Suppressor macrophage (primary cell): ENCODE results near the gene PPIL3.

Source experiments
- DNase-seq, 4 experiments: peaks; one replicate each; pipeline ENCODE4 v3.0.0-alpha.2; 2020 to 2022
- total RNA-seq, 17 experiments: gene quantifications; one replicate each; lab custom pipeline; 2026; ENCODE audit warnings: mixed read lengths in 6 of 17, inconsistent platforms in 3 of 17; lab: John Stamatoyannopoulos, UW

PPIL3 gene
- 6.1 to 38.7 (median 22.4) reads per million in 17 experiments for total RNA-seq

DNA sequence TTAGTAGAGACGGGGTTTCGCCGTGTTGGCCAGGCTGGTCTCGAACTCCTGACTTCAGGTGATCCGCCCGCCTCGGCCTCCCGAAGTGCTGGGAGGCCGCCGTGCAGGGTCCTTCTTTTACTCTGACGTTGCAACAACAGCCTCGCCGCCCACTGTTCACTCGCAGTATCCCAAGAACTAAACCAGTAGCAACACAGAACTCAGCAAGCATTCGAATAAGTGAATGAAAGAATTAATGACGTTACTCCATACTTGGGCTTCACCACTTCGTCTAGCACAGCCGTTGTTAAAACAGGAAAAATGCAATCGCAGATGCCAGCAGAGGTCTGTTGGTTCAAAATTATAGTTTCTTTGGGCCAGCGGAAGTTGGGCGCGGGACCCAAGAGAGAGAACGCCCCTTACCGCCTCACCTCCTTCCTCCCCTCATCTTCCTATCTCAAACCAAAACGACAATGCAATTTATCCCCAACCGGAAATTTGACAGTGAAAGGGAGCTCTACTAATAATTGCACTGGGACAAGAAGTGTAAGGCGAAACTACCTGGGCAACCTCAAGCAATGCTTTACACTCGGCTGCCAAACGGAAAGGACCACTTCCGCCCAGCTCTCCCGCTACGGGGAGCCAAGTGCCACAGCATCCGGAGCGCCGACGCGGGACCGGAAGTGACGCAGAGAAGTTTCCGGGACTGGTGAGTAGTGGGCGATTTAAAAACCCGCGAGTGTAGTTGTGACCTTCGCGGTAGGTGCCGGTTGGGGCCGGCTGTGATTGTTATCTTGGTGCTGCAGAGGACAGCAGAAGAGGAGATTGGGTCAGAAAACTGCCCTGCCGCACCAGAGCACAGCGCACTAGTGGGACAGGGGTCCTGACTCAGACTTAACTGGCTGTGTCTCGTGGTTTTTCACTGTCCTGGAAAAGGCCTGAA is at the start of gene PPIL3, which contains the start of gene NIF3L1:
TSS of gene PPIL3 (minus strand) at position 374 of the 922 bp plus-strand sequence. CDS start 1,462 bp downstream, outside the sequence.
TSS of gene NIF3L1 (plus strand) at position 668 of the 922 bp plus-strand sequence. CDS start 2,573 bp downstream, outside the sequence.
- peak; percentile 98 to 99 (median 98) for DNase-seq

DNA sequence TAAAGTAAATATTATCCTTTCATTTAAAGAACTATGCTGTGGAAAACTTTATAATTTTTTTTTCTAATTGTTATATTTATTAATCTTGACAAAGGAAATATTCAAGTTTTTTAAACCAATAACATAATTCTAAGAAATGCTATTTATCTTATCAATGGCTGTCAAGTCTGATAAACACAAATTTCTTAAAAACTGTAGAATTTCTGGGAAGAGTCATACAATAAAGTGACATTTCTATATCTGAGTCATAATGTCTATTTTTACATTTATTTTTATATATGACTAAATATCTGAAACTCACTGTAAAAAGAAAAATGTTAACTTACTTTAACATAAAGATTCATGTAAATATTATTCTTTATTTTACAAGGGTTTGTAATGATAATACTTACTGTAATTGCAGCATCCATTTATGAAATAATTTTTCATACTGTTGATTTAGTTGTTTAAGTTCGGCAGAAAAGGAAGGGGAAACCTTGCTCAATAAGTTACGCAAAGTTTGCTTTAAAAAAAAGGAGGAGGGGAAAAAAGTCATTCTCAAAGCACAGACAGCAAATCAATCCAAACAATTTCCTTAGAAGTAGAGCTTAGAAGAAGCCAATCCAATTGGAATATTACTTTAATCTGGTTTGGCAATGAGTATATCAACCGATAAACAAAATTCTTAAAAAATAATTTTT is 42.2 kb upstream of the PPIL3 start:
- peak in 3 of 4 experiments; percentile 28 to 68 (median 63) for DNase-seq

DNA sequence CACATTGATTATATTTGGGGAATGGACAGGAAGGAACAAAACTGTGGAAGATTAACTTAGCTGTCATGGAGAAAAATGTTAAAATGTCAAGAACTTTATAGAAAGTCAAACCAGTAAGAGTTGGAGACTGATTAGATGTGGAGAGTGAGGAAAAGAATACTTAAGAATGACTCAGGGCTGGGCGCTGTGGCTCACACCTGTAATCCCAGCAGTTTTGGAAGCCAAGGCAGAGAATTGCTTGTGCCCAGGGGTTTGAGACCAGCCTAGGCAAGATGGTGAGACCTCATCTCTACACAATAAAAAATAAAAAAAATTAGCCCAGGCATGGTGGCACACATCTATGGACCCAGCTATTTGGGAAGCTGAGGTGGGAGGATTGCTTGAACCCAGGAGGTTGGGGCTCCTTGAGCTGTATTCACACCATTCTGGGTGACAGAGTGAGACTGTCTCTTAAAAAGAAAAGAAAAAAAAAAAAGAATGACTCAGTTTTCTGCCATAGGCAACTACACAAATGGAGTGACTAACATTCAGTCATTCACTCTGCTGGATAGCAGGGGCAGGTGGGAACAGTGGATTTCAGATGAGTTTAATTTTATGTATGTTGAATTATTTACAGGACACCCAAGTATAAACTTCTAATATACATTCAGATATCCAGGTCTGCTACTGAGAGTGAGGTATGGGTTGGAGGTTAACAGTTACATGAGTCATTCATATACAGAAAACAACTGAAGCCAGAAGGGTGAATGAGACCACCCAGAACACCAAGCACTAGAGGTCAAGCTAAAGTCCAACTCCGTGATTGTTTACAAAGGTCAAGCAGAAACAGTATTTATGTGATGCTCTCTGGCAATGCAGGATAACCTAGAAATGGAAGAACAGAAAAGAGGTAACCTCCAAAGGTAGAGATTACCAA is 40.7 kb upstream of the PPIL3 start:
- no peak for DNase-seq

DNA sequence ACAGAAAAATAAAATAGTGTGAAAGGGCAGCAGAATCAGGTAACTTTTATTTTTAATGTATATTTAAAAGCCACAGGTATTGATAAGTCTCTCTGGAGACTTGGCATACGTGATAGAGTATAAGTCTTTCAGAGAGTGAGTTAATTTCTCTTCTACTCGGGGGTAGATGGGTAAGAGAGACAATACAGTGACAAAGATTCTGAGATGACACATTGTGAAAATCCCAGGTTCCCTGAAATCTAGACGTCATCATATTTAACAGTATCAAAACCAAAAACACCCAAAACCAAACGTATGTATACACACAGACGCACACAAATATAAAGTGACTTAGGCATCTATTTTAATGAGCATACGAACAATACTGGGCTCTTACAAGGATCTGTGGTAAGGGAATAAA is 33.6 kb upstream of the PPIL3 start:
- no peak for DNase-seq

DNA sequence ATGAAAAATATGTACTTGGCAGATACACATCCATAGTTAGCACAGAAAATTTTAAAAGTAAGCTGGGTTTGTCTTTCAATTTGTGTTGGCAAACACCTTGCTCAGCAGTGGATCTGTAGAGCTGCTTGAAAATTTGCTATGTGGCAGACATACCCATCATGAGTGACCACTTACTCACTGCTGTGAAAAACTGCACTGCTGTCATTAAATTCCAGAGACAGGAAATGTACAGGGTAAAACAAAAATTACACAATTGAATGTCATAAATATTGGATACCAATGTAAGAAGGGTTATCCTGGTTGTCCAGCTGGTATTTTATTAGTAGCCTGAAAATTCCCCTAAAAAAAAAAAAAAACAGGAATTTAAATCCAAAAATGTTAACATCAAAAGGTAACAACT is 24.8 kb upstream of the PPIL3 start:
- no peak for DNase-seq

DNA sequence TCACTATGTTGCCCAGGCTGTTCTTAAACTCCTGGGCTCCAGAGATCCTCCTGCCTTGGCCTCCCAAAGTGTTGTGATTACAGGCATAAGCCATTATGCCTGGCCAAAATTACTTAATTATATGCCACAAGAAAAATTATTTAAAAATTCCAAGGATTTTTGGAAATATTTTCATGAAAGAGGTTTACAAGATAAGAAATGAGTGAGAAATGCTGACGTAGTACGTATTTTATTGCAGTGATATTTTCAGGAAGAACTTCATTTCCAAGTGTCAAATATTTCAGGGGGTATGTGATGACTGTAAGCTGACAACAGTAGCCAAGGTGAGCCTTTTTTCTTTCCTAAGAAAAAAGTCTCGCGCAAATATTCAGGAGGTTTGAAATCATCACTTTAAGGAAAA is 21.1 kb upstream of the PPIL3 start:
- DNase-seq: no peak

DNA sequence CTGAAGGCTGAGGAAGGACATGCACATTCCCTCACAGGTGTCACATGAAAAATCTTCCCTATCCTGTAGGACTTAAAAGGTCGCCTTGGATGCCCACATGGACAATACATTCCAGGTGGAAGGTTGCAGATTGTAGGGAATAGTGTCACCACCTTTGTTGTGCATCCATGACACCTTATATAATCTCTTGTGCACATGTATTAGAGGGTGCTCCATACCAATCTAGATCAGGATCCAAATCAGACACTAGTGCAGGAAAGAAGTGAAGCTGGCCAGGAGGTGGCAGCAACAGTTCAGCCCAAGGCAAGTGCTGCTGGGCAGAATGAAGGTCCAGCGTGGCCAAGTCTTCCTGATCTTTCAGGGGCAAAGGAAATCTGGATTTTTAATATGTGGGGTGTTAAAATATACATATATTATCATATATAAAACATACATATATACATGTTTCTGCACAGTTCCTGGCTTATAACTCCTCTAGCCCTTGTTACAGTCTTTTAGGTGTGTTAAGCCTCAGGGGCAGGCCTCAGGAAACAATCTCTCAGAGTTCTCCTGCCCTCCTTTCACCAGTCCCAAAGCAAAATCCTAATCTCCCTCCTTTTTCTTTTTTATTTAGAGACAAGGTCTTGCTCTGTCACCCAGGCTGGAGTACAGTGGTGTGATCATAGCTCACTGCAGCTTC is 16.9 kb upstream of the PPIL3 start:
- peak; percentile 66 to 81 (median 76) for DNase-seq

DNA sequence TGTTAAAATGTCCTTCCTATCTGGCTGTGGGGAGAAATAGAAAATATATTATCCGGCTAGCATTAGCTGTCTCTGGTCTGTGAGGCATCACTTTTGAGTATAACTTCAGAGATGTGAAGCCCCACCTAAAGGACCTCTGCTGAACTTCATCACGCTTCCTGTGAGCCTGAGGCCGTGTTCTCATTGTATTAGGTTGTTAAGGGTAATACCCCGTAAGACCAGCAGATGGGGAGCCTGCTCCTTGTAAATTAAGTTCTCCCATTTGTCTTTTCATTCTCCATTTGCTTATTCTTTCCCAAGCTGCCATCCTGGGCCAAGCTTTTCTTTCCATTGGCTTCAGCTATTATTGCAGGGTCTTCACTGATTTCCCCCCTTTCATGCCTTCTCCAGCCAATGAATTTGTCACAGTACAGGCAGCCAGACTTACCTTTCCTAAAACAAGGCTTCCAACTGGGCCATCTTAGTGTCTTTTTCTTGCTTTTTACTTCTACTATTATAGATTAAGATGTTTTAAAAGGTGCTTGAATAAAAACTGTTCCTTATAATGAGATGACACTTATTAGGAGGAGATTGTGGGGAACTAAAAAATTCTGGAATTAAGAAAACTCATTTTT is 12.7 kb upstream of the PPIL3 start:
- DNase-seq: peak; percentile 84 to 89 (median 88)

DNA sequence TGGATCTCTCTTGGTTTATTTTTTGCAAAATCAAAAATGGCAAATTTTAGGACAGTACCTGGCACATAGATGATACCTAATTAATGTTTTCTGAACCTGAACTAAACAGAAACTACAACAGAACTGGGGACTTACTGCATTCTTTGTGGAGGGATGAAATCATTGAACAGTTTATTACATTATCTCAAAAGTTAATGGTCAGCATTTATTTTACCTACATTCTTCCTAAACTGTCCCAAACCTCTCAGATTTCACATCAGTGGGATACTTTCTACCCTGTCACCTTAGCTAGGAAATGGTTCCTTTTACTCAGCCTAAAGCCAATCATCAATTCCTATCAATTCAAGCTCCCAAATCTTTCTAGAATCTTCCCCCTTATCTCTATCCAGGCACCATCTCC is 10.6 kb upstream of the PPIL3 start:
- DNase-seq: no peak

DNA sequence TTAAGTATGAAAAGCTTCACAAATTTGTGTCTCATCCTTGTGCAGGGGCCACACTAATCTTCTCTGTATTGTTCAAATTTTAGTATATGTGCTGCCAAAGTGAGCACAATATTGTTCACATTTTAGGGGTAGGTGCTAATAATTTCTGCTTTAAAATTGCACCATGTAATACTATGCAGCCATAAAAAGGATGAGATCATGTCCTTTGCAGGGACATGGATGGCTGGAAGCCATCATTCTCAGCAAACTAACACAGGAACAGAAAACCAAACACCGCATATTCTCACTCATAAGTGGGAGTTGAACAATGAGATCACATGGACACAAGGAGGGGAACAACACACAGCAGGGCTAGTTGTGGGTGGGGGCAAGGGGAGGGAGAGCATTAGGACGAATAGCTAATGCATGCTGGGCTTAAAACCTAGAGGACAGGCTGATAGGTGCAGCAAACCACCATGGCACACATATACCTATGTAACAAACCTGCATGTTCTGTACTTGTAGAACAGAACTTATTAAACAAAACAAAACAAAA is 7.1 kb downstream of the PPIL3 start:
- peak in 2 of 4 experiments; percentile 16 to 38 for DNase-seq

DNA sequence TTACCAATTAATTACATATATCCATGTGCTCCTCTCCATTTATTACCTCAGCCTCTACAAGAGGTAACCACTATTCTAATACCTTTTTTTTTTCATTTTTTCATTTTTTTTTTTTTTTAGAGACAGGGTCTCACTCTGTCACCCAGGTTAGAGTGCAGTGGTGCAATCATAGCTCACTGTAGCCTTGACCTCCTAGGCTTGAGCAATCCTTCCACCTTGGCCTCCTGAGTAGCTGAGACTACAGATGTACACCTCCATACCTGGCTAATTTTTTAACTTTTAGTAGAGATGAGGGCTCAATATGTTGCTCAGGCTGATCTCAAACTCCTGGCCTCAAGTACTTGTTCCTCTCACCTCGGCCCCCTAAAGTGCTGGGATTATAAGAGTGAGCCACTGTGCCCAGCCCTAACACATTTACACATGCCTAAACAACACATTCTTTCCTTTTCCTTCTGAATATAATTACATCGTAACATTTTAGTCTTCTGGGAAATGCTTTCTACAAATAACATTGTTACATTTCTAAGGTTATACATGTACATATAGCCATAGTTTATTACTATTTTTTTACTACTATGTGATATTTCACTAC is 10.5 kb downstream of the PPIL3 start:
- DNase-seq: no peak

DNA sequence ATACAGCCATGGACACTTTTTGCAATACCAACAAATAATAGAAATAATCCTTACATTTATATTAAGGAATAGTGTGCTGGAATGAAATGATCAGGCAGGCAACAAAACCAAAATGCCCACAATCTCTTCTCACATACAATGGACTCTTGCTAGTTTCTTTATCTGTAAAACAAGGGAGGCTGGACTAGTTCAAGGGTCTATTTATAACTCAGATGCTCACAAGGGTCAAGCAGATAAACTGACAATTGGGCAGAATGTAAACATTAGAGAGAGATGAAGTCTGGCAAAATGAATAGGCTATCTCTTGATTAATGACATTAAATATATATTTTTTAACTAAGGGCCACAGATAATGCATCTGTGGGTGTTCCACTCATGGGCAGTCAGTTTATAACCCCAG is 11.4 kb downstream of the PPIL3 start:
- no peak for DNase-seq

DNA sequence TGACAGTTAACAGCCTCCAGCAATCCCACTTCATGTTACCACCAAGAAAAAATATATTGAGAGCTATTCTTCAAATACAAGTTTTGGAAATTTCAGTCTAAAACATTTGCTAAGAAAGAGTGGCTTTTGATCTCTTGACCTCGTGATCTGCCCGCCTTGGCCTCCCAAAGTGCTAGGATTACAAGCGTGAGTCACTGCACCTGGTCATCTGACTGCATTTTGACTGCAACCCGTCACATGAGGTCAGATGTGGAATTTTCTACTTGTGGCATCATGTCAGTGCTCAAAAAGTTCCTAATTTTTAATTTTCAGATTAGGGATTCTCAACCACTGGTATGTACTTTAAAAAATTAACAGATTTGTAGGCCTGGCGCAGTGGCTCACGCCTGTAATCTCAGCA is 15.3 kb downstream of the PPIL3 start:
- DNase-seq: peak in 2 of 4 experiments; percentile 32 to 37

DNA sequence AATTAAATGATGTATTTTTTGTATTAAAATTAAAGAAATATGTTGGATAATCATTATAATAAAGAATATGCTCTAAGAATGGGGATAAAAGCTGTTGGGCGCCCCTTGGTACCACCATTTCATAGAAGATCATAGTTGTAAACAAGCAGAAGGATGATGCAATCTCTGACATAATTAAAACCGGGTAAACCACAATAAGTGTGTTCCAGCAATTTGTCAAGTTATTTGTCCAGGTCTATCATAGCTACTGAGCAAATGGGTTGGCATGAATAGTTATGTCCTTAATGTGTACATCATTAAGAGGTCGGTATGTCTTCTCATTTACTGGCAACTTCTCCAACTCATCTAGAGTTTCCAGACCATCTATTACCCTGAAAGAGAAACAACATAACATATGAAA is 17.7 kb downstream of the PPIL3 start:
- no peak for DNase-seq

DNA sequence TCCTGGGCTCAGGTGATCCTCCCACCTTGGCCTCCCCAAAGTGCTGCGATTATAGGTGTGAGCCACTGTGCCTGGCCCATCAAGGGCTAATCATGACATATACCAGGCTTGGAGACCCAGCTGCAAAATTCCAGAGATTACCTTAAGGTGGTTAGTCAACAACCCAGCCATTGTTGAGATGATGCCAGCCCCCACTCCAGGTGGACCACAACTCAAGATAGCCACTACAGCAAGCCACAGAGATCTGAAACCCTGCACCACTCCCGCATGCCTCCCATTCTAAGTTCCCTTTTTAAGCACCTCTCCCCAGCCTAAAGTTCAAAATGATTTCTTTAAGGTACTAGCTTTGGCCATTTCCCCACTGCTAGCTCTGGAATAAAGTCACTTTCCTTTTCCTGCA is 19.9 kb downstream of the PPIL3 start:
- DNase-seq: no peak

DNA sequence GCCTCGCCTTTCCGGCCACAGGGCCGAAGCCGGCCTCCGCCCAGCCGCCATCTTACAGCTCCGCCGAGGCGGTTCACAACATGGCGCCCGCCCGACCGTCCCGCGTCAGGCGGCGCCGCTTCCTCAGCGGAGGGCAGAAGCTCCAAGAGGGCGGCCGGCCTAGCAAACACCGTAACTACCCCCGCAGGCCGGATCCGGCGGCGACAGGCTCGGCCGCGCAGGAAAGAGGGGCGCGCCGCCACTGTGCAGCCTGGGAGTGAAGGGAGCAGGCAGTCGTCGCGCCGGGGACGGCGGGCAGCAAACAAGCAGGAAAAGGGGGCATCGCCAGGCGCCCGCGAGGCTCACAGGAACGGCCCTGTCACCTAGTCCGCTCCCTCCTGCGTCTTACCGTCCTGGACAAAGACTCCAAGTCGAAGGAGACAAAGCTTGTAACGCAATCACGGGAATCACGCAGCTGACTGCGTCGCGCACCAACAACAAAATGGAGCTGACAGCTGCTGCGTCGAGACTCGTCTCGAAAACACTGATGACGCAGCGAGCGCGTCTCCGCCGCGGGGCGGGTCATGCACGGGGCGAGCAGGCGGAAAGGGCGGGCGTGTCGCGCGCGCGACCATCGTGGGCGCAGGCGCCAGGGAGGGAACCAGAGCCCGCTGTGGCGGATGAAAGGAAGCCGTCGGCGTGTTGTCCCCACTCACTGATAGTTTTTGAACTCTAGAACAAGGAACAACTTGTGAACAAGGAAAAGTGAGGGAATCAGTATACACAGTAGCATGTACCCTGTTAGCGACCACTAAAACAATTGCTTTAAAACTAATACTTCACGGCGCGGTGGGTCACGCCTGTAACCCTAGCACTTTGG is 24.5 kb downstream of the PPIL3 start, which contains the start of gene CLK1:
TSS of gene CLK1 (minus strand) at position 483 of the 859 bp plus-strand sequence. CDS start 2,796 bp downstream, outside the sequence.
- DNase-seq: peak; percentile 97 to 99 (median 98)

DNA sequence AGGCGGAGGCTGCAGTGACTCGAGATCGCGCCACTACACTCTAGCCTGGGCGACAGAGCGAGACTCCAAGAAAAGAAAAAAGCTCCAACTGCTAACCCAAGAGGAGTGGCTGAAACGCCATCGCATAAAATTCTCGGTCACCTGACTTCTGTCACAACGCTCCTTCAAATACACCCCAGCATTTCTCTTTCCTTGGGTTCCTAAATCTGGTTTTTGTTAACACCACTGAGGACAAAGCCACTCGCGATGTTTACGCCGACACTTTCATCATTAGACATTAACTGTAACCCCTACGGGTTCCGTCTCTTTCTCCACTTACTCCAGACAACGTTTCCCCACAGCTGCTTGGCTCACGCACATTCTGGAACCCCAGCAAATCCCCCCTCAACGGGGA is 25.1 kb downstream of the PPIL3 start:
- DNase-seq: peak; percentile 59 to 71 (median 67)

DNA sequence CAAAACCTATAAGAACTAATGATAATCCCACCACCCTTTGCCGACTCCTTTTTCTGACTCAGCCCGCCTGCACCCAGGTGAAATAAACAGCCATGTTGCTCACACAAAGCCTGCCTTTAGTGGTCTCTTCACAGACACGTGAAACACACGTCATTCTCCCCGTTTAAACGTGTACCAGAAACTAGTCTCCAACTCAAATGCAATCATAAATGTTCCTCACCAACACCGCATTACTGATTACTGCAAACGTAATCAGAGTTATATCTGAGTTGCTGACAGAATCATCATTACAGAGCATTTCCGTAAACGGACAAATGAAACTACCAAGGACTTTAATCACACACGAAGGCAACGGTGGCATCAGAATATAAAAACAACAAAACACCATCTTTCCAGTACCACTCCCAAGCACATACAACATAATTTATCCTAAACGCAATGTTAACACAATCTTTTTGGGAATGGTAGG is 26.3 kb downstream of the PPIL3 start:
- peak; percentile 50 to 86 (median 66) for DNase-seq

DNA sequence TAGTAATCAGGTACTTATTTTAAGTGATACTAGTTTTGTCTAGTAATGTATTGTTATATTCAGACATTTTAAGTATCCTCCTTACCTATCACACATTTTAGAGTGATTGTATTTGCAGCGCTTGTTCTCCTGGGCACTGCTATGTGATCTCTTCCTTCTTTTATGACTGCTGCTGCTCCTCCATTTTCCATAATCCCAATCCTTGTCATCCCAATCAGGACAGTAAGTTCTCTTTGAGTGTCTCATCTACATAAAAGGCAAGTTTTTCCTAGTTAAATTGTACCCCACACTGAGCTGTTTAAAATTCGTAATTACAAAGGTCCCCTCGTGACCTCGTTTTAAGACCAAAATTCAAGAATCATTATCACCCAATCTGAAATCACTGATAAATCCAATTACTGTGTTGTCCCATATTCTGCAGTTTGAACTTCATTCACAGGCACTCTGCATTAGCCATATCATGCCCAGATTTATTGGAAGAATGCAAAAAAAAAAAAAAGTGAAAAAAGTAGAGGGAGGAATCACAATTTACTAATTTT is 27.2 kb downstream of the PPIL3 start:
- no peak for DNase-seq
